Pancreas (tissue), 10 donors: Measurements from ENCODE around the gene FOXJ2. TPM values are rescaled to one million over a fixed set of nuclear protein-coding genes. Genes with fewer than 3 reads are reported as not detected.
A peak's percentile ranks its signal among the peaks of the same experiment; 100 is the strongest.
"Not testable (repeated sequence)": the region's sequence is repeated elsewhere in the genome, so short reads cannot be mapped to it uniquely, and the experiment has no call there.

Experiments
- ATAC-seq, 4 donors: fragments of 200-7000 bp; cut with Tn5 transposase; one replicate each; pipeline versions ENCODE4 v1.8.0 to v1.9.1; 2020; ENCODE audit warnings: mild to moderate bottlenecking in 4 of 4, moderate library complexity in 4 of 4
- DNase-seq, 6 donors: peaks; one replicate each; pipeline ENCODE4 v3.0.0-alpha.2; 2020
- FAIRE-seq: peaks from 2 replicates; lab custom pipeline; 2012; peaks lifted over from hg19 to GRCh38; lab: Jason Lieb, UNC
- H3K27ac ChIP-seq, 4 donors: fragments of 200-600 bp; sonication (generic); 1 replicate in 3 of 4; 2 replicates in 1 of 4; pipeline versions ENCODE4 v1.5.0 to v1.8.0; 2020
- H3K27me3 ChIP-seq, 4 donors: fragments of 200-600 bp; one replicate each; pipeline ENCODE4 v1.8.0; 2021
- H3K36me3 ChIP-seq, 3 donors: fragments of 200-600 bp; sonication (generic) in 1 of 3; one replicate each; pipeline versions ENCODE4 v1.5.0 to v1.8.0; 2020 to 2021
- H3K4me1 ChIP-seq, 3 donors: fragments of 200-600 bp; one replicate each; pipeline ENCODE4 v1.8.0; 2021
- H3K4me3 ChIP-seq, 4 donors: fragments of 200-600 bp; sonication (generic) in 2 of 4; one replicate each; pipeline versions ENCODE4 v1.5.0 to v1.8.0; 2020 to 2021
- H3K9me3 ChIP-seq, 4 donors: fragments of 200-600 bp; one replicate each; pipeline ENCODE4 v1.8.0; 2021
- CTCF ChIP-seq, 4 donors: fragments of 200-600 bp; sonication (generic) in 3 of 4; IDR thresholded peaks; one replicate each; pipeline versions ENCODE4 v1.5.0 to v1.8.0; 2021; ENCODE audit warnings: antibody characterized with exemption in 4 of 4
- WGBS, 2 donors: extraction: QIAGEN DNeasy Blood & Tissue Kit; methylation state at CpG; one replicate each; pipeline ENCODE4 v1.1.7; 2013; 5-methylcytosine and 5-hydroxymethylcytosine counted together
- intact Hi-C, 3 donors: fragments of 100-400 bp; cut with DNase I; formaldehyde crosslinking; loops; one replicate each; pipeline versions ENCODE4 v1.11.1 to v1.14.2; 2022
- polyA plus RNA-seq, 2 donors: library from polyadenylated mRNA; stranded (reverse); fragments of 200-250 nt; gene quantifications; one replicate each; pipeline ENCODE4 v1.2.3, GENCODE V29; 2013
- total RNA-seq, 6 donors: library from RNA; stranded (reverse); fragmentation: NEBNext Ultra II Directional in 4 of 6; extraction: Animal tissue kit (Norgen Biotek cat#: 25700) in 4 of 6; gene quantifications; one replicate each; pipeline versions ENCODE4 v1.2.1 to v1.2.4, GENCODE V29; 2021 to 2023
- donor health status: healthy with polysubstance abuse.
- donor health status: DM: no; HTN: no; CAD: no; lungs with moderate emphysema.
- donor health status: DM: no; HTN: no; CAD: no.
- donor health status: control.
- donor health status: control.
- donor health status: Bipolar disorder and iron deficiency.
- donor health status: DM: yes; HTN: yes; CAD: no.
- donor health status: DM: no; HTN: no; CAD: no.
- donor health status: DM: no; HTN: no; CAD: no.
- donor health status: DM: yes; HTN: yes; CAD: no.

Gene FOXJ2
- total and polyA plus RNA-seq, 8 donors, result 5.3 to 10.4 (median 6.9) TPM

GRCh38 chr12:8064131-8064530 lies 31.6 kb downstream of the FOXJ2 start:
- H3K9me3 ChIP-seq, result no peaks in the 10 kb centered on the region
- H3K36me3 ChIP-seq, result no peaks in the 10 kb centered on the region
- no peak overlapping the region for H3K4me3 ChIP-seq
- no peak for ATAC-seq
- H3K4me1 ChIP-seq, result no peaks in the 10 kb centered on the region
- H3K27ac ChIP-seq, result peak overlapping the region in 1 of 4 donors; percentile 32
- H3K27me3 ChIP-seq, result no peaks in the 10 kb centered on the region
- intact Hi-C loops, result no loop called here
- no peak for TF ChIP-seq CTCF (IDR thresholded peaks at IDR 0.05)
- no peak for FAIRE-seq
- DNase-seq, result no peak

GRCh38 chr12:8065991-8066594 lies 33.6 kb downstream of the FOXJ2 start, which contains the start of gene C3AR1:
Gene C3AR1 (minus strand): TSS chr12:8066359. CDS start chr12:8060185, 6,174 bp downstream.
- peak in 2 of 4 donors; percentile 82 to 86 for ATAC-seq
- intact Hi-C loops, result no loop called here
- no peak for DNase-seq
- WGBS, 2 donors, result 65 to 69% methylated on average over 2 of the region's 2 CpGs
- Histone ChIP-seq H3K27ac (peak within 1 kb of the TSS in 2 of 4 donors; percentile 48 to 63), H3K9me3 (no peaks in the 10 kb centered on the region), H3K4me1 (no peaks in the 10 kb centered on the region), H3K4me3 (no peak within 1 kb of the TSS), H3K27me3 (no peaks in the 10 kb centered on the region), H3K36me3 (no peaks in the 10 kb centered on the region)
- TF ChIP-seq CTCF (IDR thresholded peaks at IDR 0.05), result no peak
- no peak for FAIRE-seq

DNA sequence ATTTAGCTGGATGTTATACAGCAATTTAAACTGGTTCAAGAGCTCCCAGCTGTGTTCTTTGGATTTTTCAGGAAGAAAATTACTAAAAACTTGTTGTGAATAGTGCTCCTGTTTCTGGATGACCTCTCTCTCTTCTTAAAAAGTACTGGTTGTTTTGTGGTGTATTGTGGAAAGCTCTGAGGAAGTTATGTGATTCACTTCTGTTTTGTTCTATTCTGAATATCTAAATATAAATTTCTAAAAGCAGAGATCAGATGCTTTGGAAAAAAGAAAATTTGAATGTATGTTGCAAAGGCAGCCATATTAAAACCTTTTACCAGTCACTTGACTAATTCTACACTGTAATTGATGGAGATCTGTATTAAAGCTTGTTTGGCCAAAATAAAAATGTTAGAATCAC lies 37.1 kb downstream of the FOXJ2 start:
- Histone ChIP-seq H3K36me3 (no peaks in the 10 kb centered on the region), H3K9me3 (no peaks in the 10 kb centered on the region), H3K27ac (no peak overlapping the region), H3K4me1 (no peaks in the 10 kb centered on the region), H3K4me3 (no peak overlapping the region), H3K27me3 (no peaks in the 10 kb centered on the region)
- FAIRE-seq, result no peak
- intact Hi-C loops, result no loop called here
- TF ChIP-seq CTCF (IDR thresholded peaks at IDR 0.05), result no peak
- peak in 1 of 4 donors; percentile 21 for ATAC-seq
- DNase-seq, result no peak

DNA sequence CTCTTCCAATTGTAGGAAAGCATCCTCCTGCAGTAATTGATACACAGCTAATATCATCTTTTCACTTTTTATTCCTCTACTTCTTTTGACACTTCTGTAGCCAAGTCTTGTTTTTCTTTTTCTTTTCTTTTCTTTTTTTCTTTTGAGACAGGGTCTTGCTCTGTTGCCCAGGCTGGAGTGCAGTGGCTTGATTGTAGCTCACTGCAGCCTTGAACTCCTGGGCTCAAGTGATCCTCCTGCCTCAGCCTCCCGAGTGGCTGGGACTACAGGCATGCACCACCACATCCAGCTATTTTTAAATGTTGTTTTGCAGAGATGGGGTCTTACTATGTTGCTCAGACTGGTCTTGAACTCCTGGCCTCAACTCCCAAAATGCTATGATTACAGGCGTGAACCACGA lies 39.3 kb downstream of the FOXJ2 start:
- FAIRE-seq, H3K27ac ChIP-seq, intact Hi-C loops, H3K27me3 ChIP-seq, H3K4me3 ChIP-seq, ATAC-seq, H3K9me3 ChIP-seq, H3K4me1 ChIP-seq, H3K36me3 ChIP-seq, DNase-seq: not testable (repeated sequence)
- WGBS, 2 donors, result 76 to 83% methylated on average over 3 of the region's 3 CpGs

GRCh38 chr12:8075935-8076334 lies 43.4 kb downstream of the FOXJ2 start:
- Histone ChIP-seq H3K27ac (no peak overlapping the region), H3K4me1 (peaks cover 0 to 10% (median 5%) of the 10 kb centered on the region in 3 donors), H3K9me3 (no peaks in the 10 kb centered on the region), H3K4me3 (no peak overlapping the region), H3K27me3 (no peaks in the 10 kb centered on the region), H3K36me3 (no peaks in the 10 kb centered on the region)
- no peak for DNase-seq
- FAIRE-seq, result no peak
- no peak for TF ChIP-seq CTCF (IDR thresholded peaks at IDR 0.05)
- ATAC-seq, result no peak
- whole genome bisulfite sequencing, 2 donors, result 64 to 78% methylated on average over 6 of the region's 6 CpGs
- intact Hi-C loops, result no loop called here
